Liver (tissue), 9 donors: ENCODE data around the gene PRDM10. TPM values are rescaled to one million over a fixed set of nuclear protein-coding genes. Genes with fewer than 3 reads are reported as not detected.

Experiments used
- DNase-seq: peaks from one replicate; pipeline ENCODE4 v3.0.0-alpha.2; 2017; ENCODE audit warnings: low spot score
- H3K27ac ChIP-seq, 2 donors: one replicate each; pipeline ENCODE4 v1.7.0; 2013; ENCODE audit warnings: inconsistent platforms in 2 of 2, low read length in 2 of 2, control low read depth in 1 of 2, low read depth in 1 of 2, mild to moderate bottlenecking in 1 of 2
- H3K27me3 ChIP-seq, 4 donors: one replicate each; pipeline versions ENCODE4 v1.6.1 to v1.7.0; 2013; ENCODE audit warnings: low read length in 3 of 4, inconsistent platforms in 1 of 4, mild to moderate bottlenecking in 1 of 4, moderate library complexity in 1 of 4; ENCODE audit not compliant: control insufficient read depth in 4 of 4, insufficient read depth in 4 of 4
- H3K36me3 ChIP-seq, 4 donors: one replicate each; pipeline versions ENCODE4 v1.6.1 to v1.7.0; 2013; ENCODE audit warnings: low read length in 3 of 4, mild to moderate bottlenecking in 3 of 4, low read depth in 1 of 4, moderate library complexity in 1 of 4; ENCODE audit not compliant: control insufficient read depth in 4 of 4, insufficient read depth in 3 of 4
- H3K4me1 ChIP-seq, 4 donors: one replicate each; pipeline versions ENCODE4 v1.6.1 to v1.7.0; 2013; ENCODE audit warnings: low read length in 3 of 4, mild to moderate bottlenecking in 3 of 4, moderate library complexity in 1 of 4; ENCODE audit not compliant: control insufficient read depth in 4 of 4, insufficient read depth in 4 of 4
- H3K4me3 ChIP-seq, 3 donors: one replicate each; pipeline versions ENCODE4 v1.6.1 to v1.7.0; 2013; ENCODE audit warnings: low read length in 3 of 3, control low read depth in 1 of 3, low read depth in 1 of 3, mild to moderate bottlenecking in 1 of 3
- H3K9ac ChIP-seq, 2 donors: one replicate each; pipeline ENCODE4 v1.7.0; 2013; ENCODE audit warnings: low read length in 2 of 2, mild to moderate bottlenecking in 2 of 2, moderate library complexity in 2 of 2, control low read depth in 1 of 2, low read depth in 1 of 2
- H3K9me3 ChIP-seq, 4 donors: one replicate each; pipeline versions ENCODE4 v1.6.1 to v1.7.0; 2013; ENCODE audit warnings: low read length in 3 of 4; ENCODE audit not compliant: control insufficient read depth in 4 of 4
- ATF3 ChIP-seq: IDR thresholded peaks from 2 replicates; pipeline ENCODE4 v1.6.1; 2016; ENCODE audit warnings: antibody characterized with exemption
- CTCF ChIP-seq: fragments of 150-350 bp; IDR thresholded peaks from 2 replicates; pipeline ENCODE4 v1.5.1; 2017; ENCODE audit warnings: improper control_type of control experiment, low read depth, low read length; ENCODE audit not compliant: missing input control
- EGR1 ChIP-seq, 2 donors: IDR thresholded peaks; 2 replicates each; pipeline ENCODE4 v1.6.1; 2016 to 2018; ENCODE audit warnings: antibody characterized with exemption in 2 of 2, low read depth in 2 of 2
- FOXA1 ChIP-seq: IDR thresholded peaks from 2 replicates; pipeline ENCODE4 v1.6.1; 2016; ENCODE audit warnings: antibody characterized with exemption
- FOXA2 ChIP-seq: IDR thresholded peaks from 2 replicates; pipeline ENCODE4 v1.6.1; 2016; ENCODE audit warnings: antibody characterized with exemption
- GABPA ChIP-seq, 2 donors: IDR thresholded peaks in 1 of 2; conservative IDR thresholded peaks in 1 of 2; 2 replicates each; pipeline ENCODE4 v1.6.1; 2016; ENCODE audit warnings: antibody characterized with exemption in 2 of 2, mild to moderate bottlenecking in 1 of 2, moderate library complexity in 1 of 2
- HNF4G ChIP-seq: IDR thresholded peaks from 2 replicates; pipeline ENCODE4 v1.6.1; 2016; ENCODE audit warnings: antibody characterized with exemption
- JUND ChIP-seq, 2 donors: IDR thresholded peaks; 2 replicates each; pipeline ENCODE4 v1.6.1; 2016; ENCODE audit warnings: antibody characterized with exemption in 2 of 2
- NR2F2 ChIP-seq: IDR thresholded peaks from 2 replicates; pipeline ENCODE4 v1.6.1; 2016; ENCODE audit warnings: antibody characterized with exemption
- REST ChIP-seq: IDR thresholded peaks from 2 replicates; pipeline ENCODE4 v1.6.1; 2016; ENCODE audit warnings: antibody characterized with exemption, mild to moderate bottlenecking
- RXRA ChIP-seq, 2 donors: IDR thresholded peaks; 2 replicates each; pipeline ENCODE4 v1.6.1; 2017 to 2018; ENCODE audit warnings: antibody characterized with exemption in 2 of 2, mild to moderate bottlenecking in 1 of 2
- SP1 ChIP-seq: IDR thresholded peaks from 2 replicates; pipeline ENCODE4 v1.6.1; 2018; ENCODE audit warnings: antibody characterized with exemption, mild to moderate bottlenecking
- TAF1 ChIP-seq: conservative IDR thresholded peaks from 2 replicates; pipeline ENCODE4 v1.6.1; 2016; ENCODE audit warnings: antibody characterized with exemption, mild to moderate bottlenecking
- WGBS: extraction: QIAGEN DNeasy Blood & Tissue Kit; methylation state at CpG from one replicate; pipeline ENCODE4 v1.1.7; 2013; 5-methylcytosine and 5-hydroxymethylcytosine counted together
- polyA plus RNA-seq, 2 donors: library from polyadenylated mRNA; stranded (reverse) in 1 of 2; unstranded in 1 of 2; fragments of 200-250 nt in 1 of 2; fragments of >200 nt in 1 of 2; fragmentation: Nextera tagmentation in 1 of 2; extraction: Ambion mirVana in 1 of 2; gene quantifications; one replicate each; pipeline versions ENCODE4 v1.2.1 to v1.2.3, GENCODE V29; 2013 to 2015
- total RNA-seq, 2 donors: library from RNA; depleted of rRNA; stranded (reverse); fragments of >200 nt; gene quantifications; one replicate each; pipeline ENCODE4 v1.2.3, GENCODE V29; 2014
- donor health status: healthy.
- donor health status: healthy.
- donor health status: healthy.
- donor health status: healthy.
- donor health status: healthy.

The PRDM10 gene
- total and polyA plus RNA-seq, 4 donors: 1.4 to 7.2 (median 3.9) TPM

GRCh38 chr11:129951201-129951865 is 51.3 kb downstream of the PRDM10 start:
- H3K27ac ChIP-seq: no peak overlapping the region
- H3K27me3 ChIP-seq: no peaks in the 10 kb centered on the region
- H3K9me3 ChIP-seq: no peaks in the 10 kb centered on the region
- H3K4me3 ChIP-seq: no peak overlapping the region
- TF ChIP-seq REST (peak; percentile 20), TAF1 (no peak)
- peaks cover 0 to 3% (median under 1%) of the 10 kb centered on the region in 4 donors for H3K36me3 ChIP-seq
- H3K4me1 ChIP-seq: no peaks in the 10 kb centered on the region
- DNase-seq: no peak
- WGBS: 85% methylated on average over 10 of the region's 10 CpGs
- no peak overlapping the region for H3K9ac ChIP-seq

GRCh38 chr11:129950101-129951091 is 52.2 kb downstream of the PRDM10 start:
- H3K9ac ChIP-seq: no peak overlapping the region
- no peak overlapping the region for H3K27ac ChIP-seq
- TF ChIP-seq NR2F2 (no peak), CTCF (no peak), JUND (IDR thresholded peaks at IDR 0.05) (no peak), SP1 (no peak), HNF4G (no peak), EGR1 (IDR thresholded peaks at IDR 0.05; ENCODE audit: low read depth in 2 of 2) (no peak), FOXA1 (no peak), RXRA (IDR thresholded peaks at IDR 0.05) (no peak), FOXA2 (no peak), GABPA (IDR thresholded peaks at IDR 0.05 in 1 of 2, conservative IDR thresholded peaks at IDR 0.05 in 1 of 2) (no peak), REST (no peak), ATF3 (no peak)
- H3K36me3 ChIP-seq: peaks cover 0 to 4% (median 1%) of the 10 kb centered on the region in 4 donors
- H3K4me3 ChIP-seq: no peak overlapping the region
- no peaks in the 10 kb centered on the region for H3K27me3 ChIP-seq
- 67% methylated on average over 17 of the region's 17 CpGs for WGBS
- no peak for DNase-seq
- H3K4me1 ChIP-seq: no peaks in the 10 kb centered on the region
- no peaks in the 10 kb centered on the region for H3K9me3 ChIP-seq
